HepG2 (cell line): Measurements from ENCODE around the gene SMAD7. TPM values are rescaled to one million over a fixed set of nuclear protein-coding genes. Genes with fewer than 3 reads are reported as not detected.

ENCODE experiments used
- AGO2 ChIP-seq: fragments of 200-400 bp; formaldehyde crosslinking; optimal IDR thresholded peaks from 2 replicates; pipeline ENCODE3; 2017; ENCODE audit warnings: mild to moderate bottlenecking, low read depth, low read length, moderate library complexity
- CREM ChIP-seq, 2 experiments: sonication (generic) in 1 of 2; formaldehyde crosslinking in 1 of 2; IDR thresholded peaks; 2 replicates each; pipeline versions ENCODE4 v1.4.0 to v1.6.1; 2016 to 2020; ENCODE audit warnings: antibody characterized with exemption in 1 of 2, mild to moderate bottlenecking in 1 of 2, missing genetic modification reagents in 1 of 2
- EED ChIP-seq: sonication (generic); formaldehyde crosslinking; IDR thresholded peaks from 2 replicates; pipeline ENCODE4 v1.5.0; 2020; ENCODE audit warnings: mild to moderate bottlenecking, missing genetic modification reagents
- FOXJ3 ChIP-seq: sonication (generic); formaldehyde crosslinking; IDR thresholded peaks from 2 replicates; pipeline ENCODE4 v1.4.0; 2020; ENCODE audit warnings: missing genetic modification reagents, mild to moderate bottlenecking, borderline replicate concordance
- GTF2F1 ChIP-seq: fragments of 150-350 bp; IDR thresholded peaks from 2 replicates; pipeline ENCODE4 v1.6.1; 2014; ENCODE audit warnings: low read length
- KLF6 ChIP-seq: IDR thresholded peaks from 2 replicates; pipeline ENCODE4 v1.8.0; 2016; ENCODE audit warnings: missing biosample characterization, missing genetic modification reagents
- MBD4 ChIP-seq: IDR thresholded peaks from 2 replicates; pipeline ENCODE4 v1.6.1; 2012; ENCODE audit warnings: low read length, inconsistent platforms, borderline replicate concordance
- NFIC ChIP-seq: IDR thresholded peaks from 2 replicates; pipeline ENCODE4 v1.6.1; 2012; ENCODE audit warnings: mild to moderate bottlenecking, low read length, inconsistent platforms
- NKX3-1 ChIP-seq: sonication (generic); formaldehyde crosslinking; IDR thresholded peaks from 2 replicates; pipeline ENCODE4 v1.5.0; 2020; ENCODE audit warnings: missing genetic modification reagents
- POLR2A ChIP-seq, 2 experiments: IDR thresholded peaks; 2 replicates each; pipeline ENCODE4 v1.6.1; 2011; ENCODE audit warnings: low read depth in 2 of 2, low read length in 2 of 2, mild to moderate bottlenecking in 1 of 2, moderate library complexity in 1 of 2; ENCODE audit not compliant: insufficient read depth in 1 of 2
- YY1 ChIP-seq: IDR thresholded peaks from 2 replicates; pipeline ENCODE4 v1.6.1; 2011; ENCODE audit warnings: low read length, low read depth, moderate library complexity, mild to moderate bottlenecking; ENCODE audit not compliant: insufficient read depth, insufficient replicate concordance
- ZBTB20 ChIP-seq: sonication (generic); formaldehyde crosslinking; IDR thresholded peaks from 2 replicates; pipeline ENCODE4 v1.8.1; 2023; ENCODE audit warnings: missing genetic modification reagents, low read depth, mild to moderate bottlenecking, borderline replicate concordance
- ZNF12 ChIP-seq: sonication (generic); formaldehyde crosslinking; IDR thresholded peaks from 2 replicates; pipeline ENCODE4 v1.5.0; 2020; ENCODE audit warnings: missing genetic modification reagents
- ZNF121 ChIP-seq: sonication (generic); formaldehyde crosslinking; IDR thresholded peaks from 2 replicates; pipeline ENCODE4 v1.5.0; 2020; ENCODE audit warnings: mild to moderate bottlenecking, missing genetic modification reagents
- ZNF160 ChIP-seq: sonication (generic); formaldehyde crosslinking; IDR thresholded peaks from 2 replicates; pipeline ENCODE4 v1.8.0; 2022; ENCODE audit warnings: mild to moderate bottlenecking, inconsistent platforms, missing genetic modification reagents
- ZNF230 ChIP-seq: sonication (generic); formaldehyde crosslinking; IDR thresholded peaks from 2 replicates; pipeline ENCODE4 v1.4.0; 2020; ENCODE audit warnings: mild to moderate bottlenecking, missing genetic modification reagents
- ZNF557 ChIP-seq: sonication (generic); formaldehyde crosslinking; IDR thresholded peaks from 2 replicates; pipeline ENCODE4 v1.4.0; 2020; ENCODE audit warnings: missing genetic modification reagents
- ZNF790 ChIP-seq: sonication (generic); formaldehyde crosslinking; IDR thresholded peaks from 2 replicates; pipeline ENCODE4 v1.8.0; 2022; ENCODE audit warnings: missing genetic modification reagents, mild to moderate bottlenecking, borderline replicate concordance
- polyA plus RNA-seq, 8 experiments: library from polyadenylated mRNA; depleted of rRNA in 3 of 8; stranded (reverse) in 7 of 8; unstranded in 1 of 8; fragments of >200 nt; fragmentation: Illumina TruSeq in 4 of 8; extraction: Trizol in 4 of 8; gene quantifications; 2 replicates each; pipeline versions ENCODE4 v1.2.1 to v1.2.3, GENCODE V29; 2011 to 2016; ENCODE audit warnings: low read depth in 4 of 8, missing spikeins in 1 of 8, mixed read lengths in 1 of 8; ENCODE audit not compliant: insufficient read depth in 1 of 8
- total RNA-seq, 5 experiments: library from RNA; depleted of rRNA; stranded (reverse); fragments of >200 nt; fragmentation: Illumina TruSeq; extraction: Trizol; gene quantifications; 2 replicates each; pipeline ENCODE4 v1.2.3, GENCODE V29; 2016; ENCODE audit warnings: low read depth in 1 of 5
- TF ChIP-seq, protein P1 (sequence below): sonication (generic); formaldehyde crosslinking; IDR thresholded peaks from 2 replicates; pipeline ENCODE4 v1.4.0; 2020; ENCODE audit warnings: missing genetic modification reagents, mild to moderate bottlenecking, borderline replicate concordance
- TF ChIP-seq, protein P2 (sequence below): sonication (generic); formaldehyde crosslinking; IDR thresholded peaks from 2 replicates; pipeline ENCODE4 v1.5.1; 2020; ENCODE audit warnings: mild to moderate bottlenecking, missing genetic modification reagents
- TF ChIP-seq, protein P3 (sequence below): sonication (generic); formaldehyde crosslinking; IDR thresholded peaks from 2 replicates; pipeline ENCODE4 v1.4.0; 2020; ENCODE audit warnings: mild to moderate bottlenecking, low read depth, missing genetic modification reagents
- TF ChIP-seq, protein P4 (sequence below): sonication (generic); formaldehyde crosslinking; IDR thresholded peaks from 2 replicates; pipeline ENCODE4 v1.8.0; 2022; ENCODE audit warnings: low read depth, missing genetic modification reagents
- TF ChIP-seq, protein P5 (sequence below): IDR thresholded peaks from 2 replicates; pipeline ENCODE4 v1.6.1; 2016; ENCODE audit warnings: missing genetic modification reagents, missing compliant biosample characterization

The SMAD7 gene
- total and polyA plus RNA-seq, 2 of the 13 experiments (the other 11 are each of a cell fraction or from before 2014, with no cell fraction given), result 17.4 to 24.7 TPM

DNA sequence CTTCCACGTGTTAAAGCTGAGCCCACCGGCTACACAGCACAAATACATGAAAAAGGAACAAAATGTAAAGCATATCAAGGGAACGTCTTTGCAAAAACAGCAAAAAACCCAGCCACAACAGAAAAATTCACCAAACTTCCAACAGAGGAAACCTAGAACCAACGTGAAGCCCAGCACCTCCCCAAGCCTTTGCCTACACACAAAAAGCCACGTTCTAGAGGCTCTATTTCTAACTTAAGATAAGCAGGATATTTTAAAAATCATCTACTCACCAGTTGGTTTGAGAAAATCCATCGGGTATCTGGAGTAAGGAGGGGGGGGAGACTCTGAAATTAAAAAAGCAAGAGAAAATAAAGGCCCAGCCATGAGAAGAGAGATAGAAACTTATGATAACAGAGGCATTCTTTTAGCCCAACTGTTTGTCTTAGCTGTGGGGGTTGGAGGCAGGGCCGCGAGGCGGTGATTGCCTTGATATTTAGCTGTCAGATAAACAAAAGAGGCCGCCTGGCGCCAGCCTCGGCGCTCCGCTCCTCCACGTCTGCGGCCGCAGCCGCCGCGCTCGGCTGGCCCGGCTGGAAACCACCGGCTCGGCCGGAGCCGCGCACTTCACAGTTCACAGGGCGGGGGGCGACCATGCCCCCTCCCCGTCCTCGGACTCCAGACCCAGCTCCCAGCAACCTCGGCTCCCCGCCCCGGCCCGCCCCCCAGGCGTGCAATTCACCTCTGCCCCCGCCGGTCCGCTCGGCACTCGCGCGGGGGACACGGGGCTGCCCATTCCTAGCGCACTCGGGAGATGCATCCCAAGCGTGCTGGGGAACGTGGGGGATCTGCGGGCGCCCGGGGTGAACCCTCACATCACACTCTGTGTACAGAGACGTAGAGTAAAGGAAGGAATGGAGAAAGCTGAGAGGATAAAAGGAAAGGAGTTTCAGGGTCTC, 2.4 kb downstream of the SMAD7 start (continued):
- TF ChIP-seq, protein P1, sequence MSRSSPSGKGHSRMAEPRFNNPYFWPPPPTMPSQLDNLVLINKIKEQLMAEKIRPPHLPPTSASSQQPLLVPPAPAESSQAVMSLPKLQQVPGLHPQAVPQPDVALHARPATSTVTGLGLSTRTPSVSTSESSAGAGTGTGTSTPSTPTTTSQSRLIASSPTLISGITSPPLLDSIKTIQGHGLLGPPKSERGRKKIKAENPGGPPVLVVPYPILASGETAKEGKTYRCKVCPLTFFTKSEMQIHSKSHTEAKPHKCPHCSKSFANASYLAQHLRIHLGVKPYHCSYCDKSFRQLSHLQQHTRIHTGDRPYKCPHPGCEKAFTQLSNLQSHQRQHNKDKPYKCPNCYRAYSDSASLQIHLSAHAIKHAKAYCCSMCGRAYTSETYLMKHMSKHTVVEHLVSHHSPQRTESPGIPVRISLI (CRISPR knock-in tag), result no peak; the same call in 1 of the 2 replicates
- TF ChIP-seq ZNF160 (CRISPR knock-in tag), result no peak
- TF ChIP-seq, protein P2, sequence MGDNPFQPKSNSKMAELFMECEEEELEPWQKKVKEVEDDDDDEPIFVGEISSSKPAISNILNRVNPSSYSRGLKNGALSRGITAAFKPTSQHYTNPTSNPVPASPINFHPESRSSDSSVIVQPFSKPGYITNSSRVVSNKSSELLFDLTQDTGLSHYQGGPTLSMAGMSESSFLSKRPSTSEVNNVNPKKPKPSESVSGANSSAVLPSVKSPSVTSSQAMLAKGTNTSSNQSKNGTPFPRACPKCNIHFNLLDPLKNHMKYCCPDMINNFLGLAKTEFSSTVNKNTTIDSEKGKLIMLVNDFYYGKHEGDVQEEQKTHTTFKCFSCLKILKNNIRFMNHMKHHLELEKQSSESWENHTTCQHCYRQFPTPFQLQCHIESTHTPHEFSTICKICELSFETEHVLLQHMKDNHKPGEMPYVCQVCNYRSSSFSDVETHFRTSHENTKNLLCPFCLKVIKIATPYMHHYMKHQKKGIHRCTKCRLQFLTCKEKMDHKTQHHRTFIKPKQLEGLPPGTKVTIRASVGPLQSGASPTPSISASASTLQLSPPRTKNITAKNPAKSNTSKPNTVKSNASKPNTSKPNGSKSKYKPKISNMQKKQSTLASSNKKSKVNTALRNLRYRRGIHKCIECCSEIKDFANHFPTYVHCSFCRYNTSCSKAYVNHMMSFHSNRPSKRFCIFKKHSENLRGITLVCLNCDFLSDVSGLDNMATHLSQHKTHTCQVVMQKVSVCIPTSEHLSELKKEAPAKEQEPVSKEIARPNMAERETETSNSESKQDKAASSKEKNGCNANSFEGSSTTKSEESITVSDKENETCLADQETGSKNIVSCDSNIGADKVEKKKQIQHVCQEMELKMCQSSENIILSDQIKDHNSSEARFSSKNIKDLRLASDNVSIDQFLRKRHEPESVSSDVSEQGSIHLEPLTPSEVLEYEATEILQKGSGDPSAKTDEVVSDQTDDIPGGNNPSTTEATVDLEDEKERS, result no peak
- TF ChIP-seq KLF6 (CRISPR knock-in tag), result no peak
- no peak for TF ChIP-seq ZNF12 (CRISPR knock-in tag)
- TF ChIP-seq EED (CRISPR knock-in tag), result no peak
- no peak; the same call in 1 of the 2 replicates for TF ChIP-seq NFIC
- peak; percentile 89 for TF ChIP-seq ZNF121 (CRISPR knock-in tag)
- no peak for TF ChIP-seq ZNF790
- no peak for TF ChIP-seq GTF2F1
- TF ChIP-seq, protein P3, sequence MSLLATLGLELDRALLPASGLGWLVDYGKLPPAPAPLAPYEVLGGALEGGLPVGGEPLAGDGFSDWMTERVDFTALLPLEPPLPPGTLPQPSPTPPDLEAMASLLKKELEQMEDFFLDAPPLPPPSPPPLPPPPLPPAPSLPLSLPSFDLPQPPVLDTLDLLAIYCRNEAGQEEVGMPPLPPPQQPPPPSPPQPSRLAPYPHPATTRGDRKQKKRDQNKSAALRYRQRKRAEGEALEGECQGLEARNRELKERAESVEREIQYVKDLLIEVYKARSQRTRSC, result no peak
- TF ChIP-seq POLR2A (IDR thresholded peaks at IDR 0.05; ENCODE audit: insufficient read depth in 1 of 2, low read depth in 2 of 2, low read length in 2 of 2), result peak in 1 of 2 experiments; percentile 69; a peak in 2 of 4 replicates
- TF ChIP-seq FOXJ3, result no peak
- TF ChIP-seq NKX3-1 (CRISPR knock-in tag), result no peak
- TF ChIP-seq ZNF230, result no peak
- TF ChIP-seq, protein P4, sequence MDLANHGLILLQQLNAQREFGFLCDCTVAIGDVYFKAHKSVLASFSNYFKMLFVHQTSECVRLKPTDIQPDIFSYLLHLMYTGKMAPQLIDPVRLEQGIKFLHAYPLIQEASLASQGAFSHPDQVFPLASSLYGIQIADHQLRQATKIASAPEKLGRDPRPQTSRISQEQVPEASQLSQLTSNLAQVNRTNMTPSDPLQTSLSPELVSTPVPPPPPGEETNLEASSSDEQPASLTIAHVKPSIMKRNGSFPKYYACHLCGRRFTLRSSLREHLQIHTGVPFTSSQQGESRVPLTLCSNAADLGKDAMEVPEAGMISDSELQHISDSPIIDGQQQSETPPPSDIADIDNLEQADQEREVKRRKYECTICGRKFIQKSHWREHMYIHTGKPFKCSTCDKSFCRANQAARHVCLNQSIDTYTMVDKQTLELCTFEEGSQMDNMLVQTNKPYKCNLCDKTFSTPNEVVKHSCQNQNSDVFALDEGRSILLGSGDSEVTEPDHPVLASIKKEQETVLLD (CRISPR knock-in tag), result peak; percentile 77; the same call in 1 of the 2 replicates
- TF ChIP-seq ZNF557 (CRISPR knock-in tag), result no peak
- TF ChIP-seq AGO2, result peak; percentile 65
- TF ChIP-seq, protein P5, sequence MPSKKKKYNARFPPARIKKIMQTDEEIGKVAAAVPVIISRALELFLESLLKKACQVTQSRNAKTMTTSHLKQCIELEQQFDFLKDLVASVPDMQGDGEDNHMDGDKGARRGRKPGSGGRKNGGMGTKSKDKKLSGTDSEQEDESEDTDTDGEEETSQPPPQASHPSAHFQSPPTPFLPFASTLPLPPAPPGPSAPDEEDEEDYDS (CRISPR knock-in tag), result peak; percentile 53
- TF ChIP-seq ZBTB20 (CRISPR knock-in tag), result no peak
- peak; percentile 29 for TF ChIP-seq YY1
- TF ChIP-seq MBD4, result no peak
- TF ChIP-seq CREM (IDR thresholded peaks at IDR 0.05), result peak; percentile 60
- no peak for TF ChIP-seq CREM (CRISPR knock-in tag; IDR thresholded peaks at IDR 0.05)
